ENCODE results near the gene SRBD1.

DNA sequence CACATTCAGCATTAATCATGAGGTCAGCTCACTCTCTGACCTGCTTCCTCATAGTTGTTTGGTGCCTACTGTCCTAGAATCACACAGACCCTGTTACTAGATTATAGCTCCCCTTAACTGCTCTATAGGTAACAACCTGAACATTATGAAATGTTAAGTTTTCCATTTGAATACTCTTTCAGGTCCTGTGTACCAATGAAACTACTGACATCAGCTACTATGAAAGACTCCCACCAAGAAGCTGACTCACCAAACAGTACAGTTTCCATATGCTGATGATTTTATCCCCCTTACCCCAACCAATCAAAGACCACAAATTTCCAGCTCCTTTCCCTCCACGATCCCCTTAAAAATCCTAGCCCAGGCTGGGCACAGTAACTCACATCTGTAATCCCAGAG is 56.3 kb downstream of the SRBD1 start:
- TF ChIP-seq, protein P1, sequence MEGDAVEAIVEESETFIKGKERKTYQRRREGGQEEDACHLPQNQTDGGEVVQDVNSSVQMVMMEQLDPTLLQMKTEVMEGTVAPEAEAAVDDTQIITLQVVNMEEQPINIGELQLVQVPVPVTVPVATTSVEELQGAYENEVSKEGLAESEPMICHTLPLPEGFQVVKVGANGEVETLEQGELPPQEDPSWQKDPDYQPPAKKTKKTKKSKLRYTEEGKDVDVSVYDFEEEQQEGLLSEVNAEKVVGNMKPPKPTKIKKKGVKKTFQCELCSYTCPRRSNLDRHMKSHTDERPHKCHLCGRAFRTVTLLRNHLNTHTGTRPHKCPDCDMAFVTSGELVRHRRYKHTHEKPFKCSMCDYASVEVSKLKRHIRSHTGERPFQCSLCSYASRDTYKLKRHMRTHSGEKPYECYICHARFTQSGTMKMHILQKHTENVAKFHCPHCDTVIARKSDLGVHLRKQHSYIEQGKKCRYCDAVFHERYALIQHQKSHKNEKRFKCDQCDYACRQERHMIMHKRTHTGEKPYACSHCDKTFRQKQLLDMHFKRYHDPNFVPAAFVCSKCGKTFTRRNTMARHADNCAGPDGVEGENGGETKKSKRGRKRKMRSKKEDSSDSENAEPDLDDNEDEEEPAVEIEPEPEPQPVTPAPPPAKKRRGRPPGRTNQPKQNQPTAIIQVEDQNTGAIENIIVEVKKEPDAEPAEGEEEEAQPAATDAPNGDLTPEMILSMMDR (IDR thresholded peaks at IDR 0.05), result no peak
- no peak for TF ChIP-seq POLR2A (IDR thresholded peaks at IDR 0.05; ENCODE audit: low read depth)
- no peak for TF ChIP-seq POLR2AphosphoS5 (IDR thresholded peaks at IDR 0.05)
- TF ChIP-seq EP300 (IDR thresholded peaks at IDR 0.05), result no peak

Data from esophagus muscularis mucosa (tissue), 4 donors.